Activated CD4-positive, alpha-beta T cell treated with anti-CD3 and anti-CD28 coated beads for 48 hours (primary cell): ENCODE measurements around the gene MT2A.

Experiments used
- DNase-seq: peaks from one replicate; pipeline ENCODE4 v3.0.0-alpha.2; 2020

MT2A gene

DNA sequence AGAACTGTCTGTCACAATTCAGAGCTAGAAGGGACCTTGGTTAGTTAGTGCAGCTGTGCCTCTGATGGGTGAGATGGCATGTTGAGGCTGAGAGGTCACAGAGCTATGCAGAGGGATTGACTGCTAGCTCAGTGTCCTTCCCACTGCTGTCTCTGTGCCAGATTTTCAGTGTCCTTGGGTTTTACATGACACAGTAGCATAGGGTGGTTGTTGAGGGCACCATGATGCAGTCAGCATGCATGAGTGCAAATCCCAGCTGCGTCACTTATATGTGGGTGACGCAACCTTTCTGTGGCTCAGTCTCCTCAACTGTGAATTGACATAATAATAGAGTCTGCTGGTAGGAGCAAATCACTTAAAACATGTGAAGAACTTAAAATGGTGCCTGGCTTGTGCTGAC, 32.8 kb downstream of the MT2A start:
- DNase-seq: no peak

DNA sequence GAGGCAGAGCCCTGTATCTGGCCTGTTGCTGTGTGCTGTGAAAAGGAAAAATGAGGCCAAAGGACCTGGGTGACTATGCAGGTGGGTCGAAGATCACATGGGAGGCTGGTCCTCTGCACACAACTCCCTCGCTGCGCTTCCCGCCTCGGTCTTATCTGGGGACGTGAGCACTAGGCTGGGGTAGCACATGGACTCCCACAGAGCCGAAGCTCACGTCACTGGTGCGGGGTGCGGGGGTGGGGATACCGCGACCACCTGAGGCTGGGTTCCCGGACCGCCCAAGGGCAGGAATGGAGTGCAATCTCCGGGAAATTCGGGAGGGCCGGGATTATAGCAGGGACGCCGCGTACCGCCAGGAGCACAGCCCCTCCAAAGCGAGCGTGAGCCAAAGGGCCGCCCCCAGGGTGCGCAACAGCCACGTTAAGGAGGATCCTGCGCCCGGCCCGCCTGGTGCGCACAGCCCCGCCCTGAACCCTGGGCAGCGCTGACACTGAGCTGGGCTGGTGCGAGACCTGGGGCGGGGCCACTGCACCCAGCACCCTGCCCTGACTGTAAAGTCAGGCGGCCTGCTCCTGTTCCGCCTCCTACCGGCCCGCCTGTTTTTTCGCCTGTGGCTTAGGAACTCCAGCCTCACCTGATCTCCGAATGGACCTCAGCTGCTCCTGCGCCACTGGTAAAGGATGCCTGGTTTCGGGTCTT, 34.8 kb downstream of the MT2A start:
- peak; percentile 85 for DNase-seq

DNA sequence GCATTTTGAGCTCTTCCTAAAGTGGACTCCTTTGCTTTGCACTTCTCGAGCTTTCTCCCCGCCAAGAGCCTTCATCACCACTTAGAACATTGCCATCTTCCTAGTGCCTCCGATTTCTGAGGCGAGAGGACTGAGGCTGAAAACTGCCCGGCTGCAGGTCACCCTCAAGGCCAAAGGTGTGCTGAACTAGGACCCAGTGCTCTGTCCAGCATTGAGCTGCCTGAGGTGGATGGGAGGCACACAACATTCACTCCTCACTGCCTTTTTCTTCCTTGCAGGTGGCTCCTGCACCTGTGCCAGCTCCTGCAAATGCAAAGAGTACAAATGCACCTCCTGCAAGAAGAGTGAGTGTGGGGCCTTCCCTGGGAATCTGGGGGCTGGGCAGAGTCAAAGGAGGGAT, 35.4 kb downstream of the MT2A start:
- no peak for DNase-seq

DNA sequence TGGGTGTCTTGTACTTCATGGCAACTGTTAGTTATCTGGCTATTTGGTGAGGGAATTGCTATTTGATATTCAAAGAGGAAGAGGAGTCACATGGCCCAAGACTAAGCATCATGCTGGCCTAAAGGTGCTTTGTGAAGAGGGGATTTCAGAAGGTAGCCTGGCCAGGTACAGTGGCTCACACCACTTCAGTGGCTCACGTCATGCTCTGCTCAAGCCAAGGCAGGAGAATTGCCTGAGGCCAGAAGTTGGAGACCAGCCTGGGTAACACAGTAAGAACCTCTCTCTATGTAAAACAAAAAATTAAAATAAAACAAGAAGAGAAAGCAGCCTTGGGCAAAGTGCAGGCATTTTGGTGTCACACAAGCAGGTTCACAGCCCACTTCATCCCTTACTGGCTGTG, 36.9 kb downstream of the MT2A start:
- DNase-seq: no peak

DNA sequence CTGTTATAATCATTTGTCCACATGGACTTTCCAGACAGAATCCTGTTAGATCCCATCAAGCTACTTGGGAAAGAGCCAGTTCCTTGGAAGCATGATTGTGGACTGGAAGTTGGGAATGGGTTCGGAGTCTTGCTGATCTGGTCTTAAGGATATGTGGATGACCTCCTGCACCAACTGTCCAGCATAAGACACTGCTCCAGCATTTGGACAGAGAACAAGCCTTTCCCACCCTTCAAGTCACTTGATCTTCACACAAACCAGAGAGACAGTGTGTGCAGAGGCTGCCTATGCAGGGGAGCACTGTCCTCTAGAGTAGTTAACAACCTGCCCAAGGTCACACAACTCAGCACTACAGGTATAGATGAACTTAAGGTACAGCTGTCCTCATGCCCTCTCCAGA, 37.5 kb downstream of the MT2A start:
- DNase-seq: no peak

DNA sequence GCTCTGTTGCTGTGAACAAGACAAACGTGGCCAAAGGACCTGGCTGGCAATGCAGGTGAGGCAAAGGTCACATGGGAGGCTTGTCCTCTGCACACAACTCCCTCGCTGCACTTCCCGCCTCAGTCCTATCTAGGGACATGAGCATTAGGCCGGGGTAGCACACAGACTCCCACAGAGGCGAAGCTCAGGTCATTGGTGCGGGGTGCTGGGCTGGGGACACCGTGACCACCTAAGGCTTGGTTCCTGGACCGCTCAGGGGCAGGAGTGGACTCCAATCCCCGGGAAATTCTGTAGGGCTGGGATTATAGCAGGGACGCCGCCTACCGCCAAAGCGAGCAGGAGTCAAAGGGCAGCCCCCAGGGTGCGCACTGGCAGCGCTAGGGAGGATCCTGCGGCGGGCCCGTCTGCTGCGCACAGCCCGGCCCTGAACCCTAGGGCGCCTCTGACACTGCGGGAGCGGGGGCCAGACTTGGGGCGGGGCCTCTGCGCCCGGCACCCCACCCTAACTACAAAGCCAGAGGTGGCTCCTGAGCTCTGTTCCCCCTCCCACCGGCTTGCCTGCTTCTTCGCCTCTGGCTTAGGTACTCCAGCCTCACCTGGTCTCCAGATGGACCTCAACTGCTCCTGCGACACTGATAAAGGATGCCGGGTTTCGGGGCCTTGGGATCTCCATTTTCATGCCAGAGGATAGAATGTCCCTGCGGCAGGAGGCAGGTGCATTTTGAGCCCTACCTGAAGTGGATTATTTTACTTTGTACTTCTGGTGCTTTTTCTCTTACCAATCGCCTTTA, 39.5 kb downstream of the MT2A start:
- no peak for DNase-seq

DNA sequence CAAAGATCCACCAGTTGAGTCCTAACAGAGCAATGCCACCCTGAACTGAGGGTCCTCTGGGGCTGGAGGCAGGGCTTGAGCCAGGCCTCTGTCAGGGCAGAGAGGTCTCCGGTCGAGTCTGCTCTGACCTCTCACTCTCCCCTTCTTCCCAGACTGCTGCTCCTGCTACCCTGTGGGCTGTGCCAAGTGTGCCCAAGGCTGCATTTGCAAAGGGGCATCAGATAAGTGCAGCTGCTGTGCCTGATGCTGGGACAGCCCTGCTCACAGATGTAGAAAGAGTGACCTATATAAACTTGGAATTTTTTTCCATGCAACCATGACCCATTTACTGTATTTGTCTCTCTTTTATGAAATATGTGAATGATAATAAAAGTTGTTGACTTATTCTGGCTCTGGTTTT, 40.9 kb downstream of the MT2A start:
- no peak for DNase-seq

DNA sequence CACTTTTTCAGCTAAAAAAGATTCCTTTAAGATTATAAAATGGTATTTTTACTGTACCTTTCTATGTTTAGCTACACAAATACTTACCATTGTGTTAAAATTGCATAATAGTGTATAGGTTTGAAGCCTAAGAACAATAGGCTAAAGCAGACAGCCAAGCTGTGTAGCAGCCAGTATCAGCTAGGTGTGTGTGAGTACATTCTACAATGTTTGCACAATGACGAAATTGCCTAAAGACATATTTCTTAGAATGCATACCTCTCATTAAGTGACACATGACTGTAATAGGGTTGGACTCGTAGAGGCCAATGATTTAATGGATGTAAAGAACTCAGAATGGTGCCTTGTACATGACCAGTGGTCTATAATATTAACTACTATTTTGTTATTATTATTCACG, 41.4 kb downstream of the MT2A start:
- DNase-seq: no peak

DNA sequence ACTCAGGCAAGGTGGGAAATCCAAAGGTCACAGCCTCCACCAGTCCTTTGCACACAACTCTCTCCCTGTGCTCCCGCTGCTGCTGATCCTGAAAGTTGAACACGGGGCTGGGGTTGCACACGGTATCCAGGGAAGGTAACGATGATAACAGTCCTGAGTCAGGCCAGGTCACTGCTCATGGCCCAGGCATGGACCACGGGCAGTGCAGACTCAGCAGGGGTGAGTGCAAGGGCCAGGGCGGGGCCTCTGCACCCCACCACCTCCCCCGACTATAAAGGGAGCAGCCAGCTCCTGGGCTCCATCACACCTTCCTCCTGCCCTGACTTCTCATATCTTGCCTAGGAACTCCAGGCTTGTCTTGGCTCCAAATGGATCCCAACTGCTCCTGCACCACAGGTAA, 43.2 kb downstream of the MT2A start, which contains the start of gene MT1B:
TSS of gene MT1B (plus strand) at position 301 of the 400 bp plus-strand sequence. CDS start at position 369, 68 bp downstream.
- no peak for DNase-seq

DNA sequence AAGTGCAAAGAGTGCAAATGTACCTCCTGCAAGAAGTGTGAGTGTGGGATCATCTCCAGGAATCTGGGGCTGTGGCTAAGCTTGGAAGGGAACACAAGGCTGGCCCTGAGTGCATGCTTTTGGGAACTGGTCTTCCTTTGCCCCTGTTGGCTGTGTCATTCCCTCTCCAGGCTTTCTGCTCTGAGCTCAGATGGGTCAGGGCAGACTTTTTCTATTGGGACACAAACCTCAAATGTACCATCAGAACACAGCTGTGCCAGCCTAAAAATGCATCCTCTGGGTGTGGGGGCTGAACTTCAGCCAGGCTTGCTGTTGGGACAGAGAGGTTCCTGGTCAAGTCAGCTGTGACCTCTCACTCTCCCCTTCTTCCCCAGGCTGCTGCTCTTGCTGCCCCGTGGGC, 44.2 kb downstream of the MT2A start:
- DNase-seq: no peak

DNA sequence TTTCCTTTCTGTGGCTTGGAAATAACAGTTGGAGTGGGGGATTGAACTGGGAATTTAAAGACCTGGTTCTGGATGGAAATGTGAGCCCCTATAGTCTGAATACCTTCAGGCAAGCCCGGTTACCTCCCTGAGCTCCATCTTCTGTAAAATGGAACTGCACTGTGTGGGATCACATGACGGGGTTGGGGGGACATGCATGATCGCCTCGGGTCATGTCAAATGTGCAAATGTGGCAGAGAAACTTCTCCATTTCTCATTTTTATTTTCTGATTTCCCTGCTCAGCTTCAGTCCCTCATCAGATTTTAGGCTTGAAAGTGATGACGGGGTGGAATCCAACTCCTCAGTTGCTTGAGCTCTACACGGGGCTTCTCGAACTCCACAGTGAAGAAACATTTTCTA, 44.8 kb downstream of the MT2A start:
- no peak for DNase-seq

DNA sequence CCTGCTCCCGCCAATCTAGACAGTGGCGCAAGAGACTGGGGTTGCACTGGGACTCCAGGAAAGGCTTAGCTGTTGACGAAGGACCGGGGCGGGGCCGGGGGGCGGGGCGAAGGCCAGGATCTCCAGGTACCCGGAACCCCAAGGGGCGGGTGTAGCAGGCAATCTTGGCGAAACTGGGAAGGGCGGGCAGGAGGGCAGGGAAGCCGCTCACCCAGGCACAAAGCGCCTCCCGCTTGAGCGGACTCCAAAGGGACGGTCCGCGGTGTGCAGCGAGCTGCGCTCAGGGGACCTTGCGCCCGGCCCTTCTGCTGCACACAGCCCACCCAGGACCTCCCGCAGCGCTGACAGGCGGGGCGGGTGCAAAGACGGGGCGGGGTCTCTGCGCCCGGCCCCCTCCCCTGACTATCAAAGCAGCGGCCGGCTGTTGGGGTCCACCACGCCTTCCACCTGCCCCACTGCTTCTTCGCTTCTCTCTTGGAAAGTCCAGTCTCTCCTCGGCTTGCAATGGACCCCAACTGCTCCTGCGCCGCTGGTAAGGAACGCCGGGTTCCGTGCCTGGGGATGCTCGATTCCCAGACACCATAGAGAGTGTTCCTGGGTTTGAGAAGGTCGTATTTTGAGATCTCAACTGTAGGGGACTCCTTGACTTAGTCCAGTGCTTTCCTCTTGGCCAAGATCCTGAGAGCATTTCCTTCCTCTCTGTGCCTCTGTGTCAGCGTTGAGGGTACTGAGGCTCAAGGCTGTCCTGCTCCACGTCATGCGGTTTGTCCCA, 49.4 kb downstream of the MT2A start, which contains the start of gene MT1F:
TSS of gene MT1F (plus strand) at position 405 of the 772 bp plus-strand sequence. CDS start at position 505, 100 bp downstream.
- peak; percentile 76 for DNase-seq

DNA sequence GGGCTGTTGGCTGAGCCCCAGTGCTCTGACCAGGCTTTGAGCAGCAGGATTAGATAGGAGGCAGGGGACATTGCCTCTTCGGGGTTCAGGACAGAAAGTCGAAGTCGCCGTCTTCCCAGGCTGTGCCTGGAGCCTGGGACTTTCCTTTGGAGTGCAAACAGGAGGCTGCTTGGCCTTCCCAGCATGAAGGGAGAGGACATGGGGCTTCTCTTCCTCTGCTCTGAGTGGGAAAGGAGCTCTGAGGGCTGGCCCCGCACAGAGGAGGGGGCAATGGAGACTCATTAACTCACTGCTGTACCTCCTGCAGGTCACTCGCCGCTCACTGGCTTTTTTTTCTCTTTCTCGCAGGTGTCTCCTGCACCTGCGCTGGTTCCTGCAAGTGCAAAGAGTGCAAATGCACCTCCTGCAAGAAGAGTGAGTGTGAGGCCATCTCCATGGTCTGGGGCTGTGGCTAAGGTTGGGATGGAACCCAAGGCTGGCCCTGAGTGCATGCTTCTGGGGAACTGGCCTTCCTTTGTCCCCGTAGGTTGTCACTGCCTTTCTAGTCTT, 50.0 kb downstream of the MT2A start:
- DNase-seq: no peak
